GM23248 (cell line): ENCODE data around the gene CBFA2T3.

ENCODE experiments used
- EZH2 ChIP-seq: fragments of 200-600 bp; sonication (generic); IDR thresholded peaks from 2 replicates; pipeline ENCODE4 v1.6.1; 2018; ENCODE audit warnings: antibody characterized with exemption, mild to moderate bottlenecking; ENCODE audit not compliant: insufficient read depth, poor library complexity, severe bottlenecking
- EZH2phosphoT487 ChIP-seq: fragments of 200-600 bp; sonication (generic); IDR thresholded peaks from 2 replicates; pipeline ENCODE4 v1.6.1; 2018; ENCODE audit warnings: antibody characterized with exemption, moderate library complexity, mild to moderate bottlenecking, low read depth; ENCODE audit not compliant: insufficient read depth

DNA sequence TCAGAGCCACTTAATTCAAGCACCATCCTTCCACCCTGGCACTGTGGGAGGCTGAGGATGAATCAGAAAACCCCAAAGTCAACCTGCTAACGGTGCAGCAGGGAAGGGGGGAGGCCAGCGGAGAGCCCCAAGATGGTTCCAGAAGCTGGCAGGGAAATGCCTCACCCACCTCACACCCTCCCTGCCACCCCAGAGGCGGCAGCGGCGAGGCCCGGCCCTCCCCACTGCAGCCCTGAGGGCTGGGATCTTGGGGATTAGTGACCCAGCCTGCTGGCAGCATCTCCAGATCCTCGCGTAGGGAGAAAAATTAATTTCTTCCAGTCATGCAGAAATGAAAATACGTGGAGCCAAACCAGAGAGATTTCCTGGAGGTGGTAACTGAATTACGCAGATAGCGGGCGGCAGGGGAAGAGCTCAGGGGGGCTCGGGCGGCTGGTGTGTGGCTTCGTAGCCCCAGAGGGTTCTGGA, 38.2 kb downstream of the CBFA2T3 start:
- TF ChIP-seq EZH2phosphoT487 (no peak), EZH2 (no peak)
